Smooth muscle cell (in vitro differentiated cells): ENCODE measurements around the gene PAK1. TPM values are rescaled to one million over a fixed set of nuclear protein-coding genes. Genes with fewer than 3 reads are reported as not detected.

ENCODE experiments used
- DNase-seq: peaks from one replicate; lab custom pipeline; 2025; ENCODE audit not compliant: unreplicated experiment; lab: John Stamatoyannopoulos, UW
- H2AFZ ChIP-seq: fragments of 200-600 bp; sonication (generic); 2 replicates; pipeline ENCODE4 v1.6.0; 2016; ENCODE audit warnings: antibody characterized with exemption, low read depth, mild to moderate bottlenecking
- H3F3A ChIP-seq: fragments of 200-600 bp; sonication (generic); 2 replicates; pipeline ENCODE4 v1.6.0; 2017; ENCODE audit warnings: antibody characterized with exemption, low read depth
- H3K27ac ChIP-seq: fragments of 200-600 bp; sonication (generic); 2 replicates; pipeline ENCODE4 v1.5.1; 2016; ENCODE audit warnings: low read depth, mild to moderate bottlenecking
- H3K27me3 ChIP-seq: fragments of 200-600 bp; sonication (generic); 2 replicates; pipeline ENCODE4 v1.6.1; 2016; ENCODE audit warnings: low read depth, mild to moderate bottlenecking
- H3K36me3 ChIP-seq: fragments of 200-600 bp; sonication (generic); 2 replicates; pipeline ENCODE4 v1.5.1; 2016; ENCODE audit warnings: low read depth
- H3K4me1 ChIP-seq: fragments of 200-600 bp; sonication (generic); 2 replicates; pipeline ENCODE4 v1.5.1; 2016; ENCODE audit warnings: low read depth
- H3K4me2 ChIP-seq: fragments of 200-600 bp; sonication (generic); 2 replicates; pipeline ENCODE4 v1.6.0; 2016; ENCODE audit warnings: mild to moderate bottlenecking
- H3K4me3 ChIP-seq: fragments of 200-600 bp; sonication (generic); 2 replicates; pipeline ENCODE4 v1.5.1; 2016; ENCODE audit warnings: mild to moderate bottlenecking
- H3K79me2 ChIP-seq: fragments of 200-600 bp; sonication (generic); 2 replicates; pipeline ENCODE4 v1.6.0; 2016; ENCODE audit warnings: low read depth, mild to moderate bottlenecking
- H3K9ac ChIP-seq: fragments of 200-600 bp; sonication (generic); 2 replicates; pipeline ENCODE4 v1.6.0; 2016; ENCODE audit warnings: low read depth
- H3K9me3 ChIP-seq: fragments of 200-600 bp; sonication (generic); replicated peaks from 2 replicates; pipeline ENCODE4 v1.5.1; 2016; ENCODE audit warnings: low read depth
- H4K20me1 ChIP-seq: fragments of 200-600 bp; sonication (generic); 2 replicates; pipeline ENCODE4 v1.6.0; 2016; ENCODE audit warnings: low read depth
- WGBS: methylation state at CpG from one replicate; pipeline ENCODE4 v1.1.7; 2016; ENCODE audit warnings: low lambda C conversion rate; 5-methylcytosine and 5-hydroxymethylcytosine counted together
- polyA plus RNA-seq: library from polyadenylated mRNA; unstranded; fragments of >200 nt; fragmentation: Nextera tagmentation; extraction: Ambion mirVana; gene quantifications from 2 replicates; pipeline ENCODE4 v1.2.1, GENCODE V29; 2016
- total RNA-seq: library from RNA; depleted of rRNA; stranded (reverse); fragments of >200 nt; gene quantifications from 2 replicates; pipeline ENCODE4 v1.2.3, GENCODE V29; 2014
- TF ChIP-seq, protein P1 (sequence below): fragments of 200-600 bp; sonication (generic); IDR thresholded peaks from 2 replicates; pipeline ENCODE4 v1.5.1; 2017; ENCODE audit warnings: borderline replicate concordance, mild to moderate bottlenecking, antibody characterized with exemption; ENCODE audit not compliant: insufficient read depth, poor library complexity, severe bottlenecking

PAK1 gene
- total and polyA plus RNA-seq, 2 experiments from 2014 or later: 20.5 to 31.7 TPM

DNA sequence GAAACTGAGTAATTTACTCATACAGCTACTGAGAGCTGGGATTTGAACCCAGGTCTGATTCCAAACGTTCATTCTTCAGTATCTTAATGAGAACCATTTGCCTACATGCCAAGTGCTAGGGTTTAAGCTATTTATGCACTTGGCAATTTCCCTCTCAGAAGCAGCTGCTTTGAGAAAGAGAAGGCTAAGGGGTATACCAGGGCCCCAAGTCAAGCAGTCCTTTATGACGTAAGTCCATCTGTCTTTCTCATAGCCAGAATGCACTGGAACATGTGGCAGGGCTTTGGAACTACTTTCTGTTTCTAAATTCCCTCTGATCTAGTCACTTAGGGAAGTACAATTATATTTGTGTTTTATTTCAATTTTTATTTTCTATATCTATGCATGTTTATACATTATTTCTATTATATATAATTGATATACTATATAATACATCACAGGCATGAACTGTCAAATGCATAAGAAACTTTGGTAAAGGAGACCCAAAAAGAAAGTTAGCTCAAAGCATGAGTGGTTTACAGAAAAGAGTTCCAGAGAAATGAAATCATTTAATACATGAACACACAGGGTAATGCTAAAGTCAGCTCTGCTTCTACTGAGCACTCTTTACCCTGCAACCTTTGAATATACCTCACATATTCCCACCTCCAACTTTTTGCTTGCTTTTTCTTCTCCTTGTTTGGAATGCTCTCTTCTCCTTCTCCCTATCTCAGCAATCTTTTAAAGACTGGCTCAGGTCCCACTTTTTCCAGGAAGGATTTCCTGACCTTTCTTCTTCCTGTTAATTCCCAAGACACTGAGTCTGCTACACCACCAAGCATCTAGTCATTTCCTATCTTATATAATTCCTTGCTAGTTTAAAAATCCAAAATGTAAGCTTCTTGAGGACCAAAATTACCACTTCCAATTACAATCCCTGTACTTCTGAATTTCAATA lies 91.9 kb downstream of the PAK1 start:
- Histone ChIP-seq H3K9ac (no peak overlapping the region), H3K4me2 (no peak overlapping the region), H2AFZ (no peak overlapping the region), H3K4me3 (no peak overlapping the region), H3K9me3 (no peaks in the 10 kb centered on the region), H3K4me1 (no peaks in the 10 kb centered on the region), H3K27me3 (no peaks in the 10 kb centered on the region), H3K79me2 (no peaks in the 10 kb centered on the region), H3K27ac (no peak overlapping the region), H3F3A (peaks cover 3% of the 10 kb centered on the region), H3K36me3 (no peaks in the 10 kb centered on the region), H4K20me1 (peaks cover 6% of the 10 kb centered on the region)
- no peak for DNase-seq
- TF ChIP-seq, protein P1, sequence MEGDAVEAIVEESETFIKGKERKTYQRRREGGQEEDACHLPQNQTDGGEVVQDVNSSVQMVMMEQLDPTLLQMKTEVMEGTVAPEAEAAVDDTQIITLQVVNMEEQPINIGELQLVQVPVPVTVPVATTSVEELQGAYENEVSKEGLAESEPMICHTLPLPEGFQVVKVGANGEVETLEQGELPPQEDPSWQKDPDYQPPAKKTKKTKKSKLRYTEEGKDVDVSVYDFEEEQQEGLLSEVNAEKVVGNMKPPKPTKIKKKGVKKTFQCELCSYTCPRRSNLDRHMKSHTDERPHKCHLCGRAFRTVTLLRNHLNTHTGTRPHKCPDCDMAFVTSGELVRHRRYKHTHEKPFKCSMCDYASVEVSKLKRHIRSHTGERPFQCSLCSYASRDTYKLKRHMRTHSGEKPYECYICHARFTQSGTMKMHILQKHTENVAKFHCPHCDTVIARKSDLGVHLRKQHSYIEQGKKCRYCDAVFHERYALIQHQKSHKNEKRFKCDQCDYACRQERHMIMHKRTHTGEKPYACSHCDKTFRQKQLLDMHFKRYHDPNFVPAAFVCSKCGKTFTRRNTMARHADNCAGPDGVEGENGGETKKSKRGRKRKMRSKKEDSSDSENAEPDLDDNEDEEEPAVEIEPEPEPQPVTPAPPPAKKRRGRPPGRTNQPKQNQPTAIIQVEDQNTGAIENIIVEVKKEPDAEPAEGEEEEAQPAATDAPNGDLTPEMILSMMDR: no peak
- 58% methylated on average over 2 of the region's 2 CpGs for WGBS

DNA sequence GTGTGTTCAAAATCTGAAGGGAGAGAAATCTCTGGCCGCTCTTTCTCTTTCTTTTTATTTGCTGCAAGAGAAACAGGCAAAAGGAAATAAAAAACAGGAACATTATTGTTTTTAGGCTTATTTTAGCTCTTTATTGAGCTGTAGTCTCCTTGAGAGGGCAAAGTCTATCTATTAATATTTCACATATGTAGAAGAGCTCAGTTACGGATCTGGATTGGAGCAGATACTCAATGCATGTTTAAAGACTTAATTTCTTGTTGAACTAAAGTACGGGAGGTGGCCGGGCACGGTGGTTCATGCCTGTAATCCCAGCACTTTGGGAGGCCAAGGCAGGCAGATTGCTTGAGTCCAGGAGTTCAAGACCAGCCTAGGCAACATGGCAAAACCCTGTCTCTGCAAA lies 94.0 kb downstream of the PAK1 start:
- DNase-seq: no peak
- 95% methylated on average over 5 of the region's 5 CpGs for WGBS
- Histone ChIP-seq H3K79me2 (no peaks in the 10 kb centered on the region), H3K4me3 (no peak overlapping the region), H2AFZ (no peak overlapping the region), H3K27me3 (no peaks in the 10 kb centered on the region), H3K27ac (no peak overlapping the region), H3K9me3 (no peaks in the 10 kb centered on the region), H3K4me2 (no peak overlapping the region), H3K36me3 (no peaks in the 10 kb centered on the region), H3F3A (peaks cover 3% of the 10 kb centered on the region), H3K9ac (no peak overlapping the region), H3K4me1 (no peaks in the 10 kb centered on the region), H4K20me1 (no peaks in the 10 kb centered on the region)
- TF ChIP-seq, protein P1: no peak

DNA sequence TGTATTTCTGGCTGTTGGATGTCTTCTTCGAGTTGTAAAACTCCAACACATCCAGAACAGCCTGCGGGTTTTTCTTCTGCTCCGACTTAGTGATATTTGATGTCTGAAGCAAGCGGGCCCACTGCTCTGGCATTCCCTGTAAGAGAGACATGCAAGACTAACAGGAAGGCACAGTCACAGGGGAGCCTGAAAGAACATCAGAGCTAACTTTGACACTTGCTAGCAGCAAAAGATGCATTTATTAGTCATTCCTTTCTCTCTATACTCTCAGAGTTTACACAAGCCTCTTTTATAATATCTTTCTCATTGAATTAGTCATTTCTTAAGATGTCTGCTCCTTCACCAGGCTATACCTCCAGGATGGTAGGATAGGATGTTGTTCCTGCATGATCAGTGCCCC lies 94.6 kb downstream of the PAK1 start:
- Histone ChIP-seq H3K27ac (no peak overlapping the region), H3K79me2 (no peaks in the 10 kb centered on the region), H3K4me2 (no peak overlapping the region), H3K9me3 (no peaks in the 10 kb centered on the region), H3K4me3 (no peak overlapping the region), H2AFZ (no peak overlapping the region), H3K9ac (no peak overlapping the region), H3K27me3 (no peaks in the 10 kb centered on the region), H3F3A (peaks cover 3% of the 10 kb centered on the region), H3K4me1 (no peaks in the 10 kb centered on the region), H3K36me3 (no peaks in the 10 kb centered on the region), H4K20me1 (no peaks in the 10 kb centered on the region)
- TF ChIP-seq, protein P1: no peak
- no peak for DNase-seq
- 86% methylated on average over 4 of the region's 4 CpGs for WGBS
